Fibroblast of skin of right biceps (primary cell): ENCODE results near the gene DIAPH3.

Experiments used
- DNase-seq: peaks from one replicate; pipeline ENCODE4 v3.0.0-alpha.2; 2013

Gene DIAPH3

GRCh38 chr13:60018536-60018935 is 145.2 kb downstream of the DIAPH3 start:
- no peak for DNase-seq

- no peak for DNase-seq
These were observed 147.5 kb downstream of the DIAPH3 start for GRCh38 chr13:60016229-60016628.

GRCh38 chr13:60013166-60013565 is 150.6 kb downstream of the DIAPH3 start:
- no peak for DNase-seq

- no peak for DNase-seq
These were observed 151.2 kb downstream of the DIAPH3 start for GRCh38 chr13:60012488-60012887.

GRCh38 chr13:60009300-60010253 is 154.2 kb downstream of the DIAPH3 start:
- DNase-seq: no peak

- no peak for DNase-seq
These were observed 161.8 kb downstream of the DIAPH3 start for GRCh38 chr13:60001889-60002288.

GRCh38 chr13:60000976-60001375 is 162.8 kb downstream of the DIAPH3 start:
- DNase-seq: no peak

- DNase-seq: peak; percentile 56
These were observed 163.6 kb downstream of the DIAPH3 start for GRCh38 chr13:60000081-60000480.

- DNase-seq: peak; percentile 59
These were observed 165.8 kb downstream of the DIAPH3 start for GRCh38 chr13:59997976-59998375.

GRCh38 chr13:59996461-59996980 is 167.2 kb downstream of the DIAPH3 start:
- DNase-seq: no peak

- no peak for DNase-seq
These were observed 172.3 kb downstream of the DIAPH3 start for GRCh38 chr13:59991395-59991794.

GRCh38 chr13:59982631-59983382 is 180.9 kb downstream of the DIAPH3 start:
- DNase-seq: peak; percentile 27

- no peak for DNase-seq
These were observed 184.1 kb downstream of the DIAPH3 start for GRCh38 chr13:59979589-59979988.

- DNase-seq: no peak
These were observed 184.9 kb downstream of the DIAPH3 start for GRCh38 chr13:59978862-59979261.

- DNase-seq: no peak
These were observed 186.9 kb downstream of the DIAPH3 start for GRCh38 chr13:59976856-59977255.

- DNase-seq: no peak
These were observed 187.8 kb downstream of the DIAPH3 start for GRCh38 chr13:59975807-59976435.

- no peak for DNase-seq
These were observed 192.9 kb downstream of the DIAPH3 start for GRCh38 chr13:59970847-59971246.

GRCh38 chr13:59963827-59964226 is 199.9 kb downstream of the DIAPH3 start:
- DNase-seq: no peak

- no peak for DNase-seq
These were observed 200.3 kb downstream of the DIAPH3 start for GRCh38 chr13:59963383-59963782.

- no peak for DNase-seq
These were observed 201.4 kb downstream of the DIAPH3 start for GRCh38 chr13:59962343-59962742.

GRCh38 chr13:59960683-59961082 is 203.0 kb downstream of the DIAPH3 start:
- no peak for DNase-seq

- no peak for DNase-seq
These were observed 206.3 kb downstream of the DIAPH3 start for GRCh38 chr13:59957438-59957837.

- no peak for DNase-seq
These were observed 209.1 kb downstream of the DIAPH3 start for GRCh38 chr13:59954601-59955000.
